ENCODE measurements around the gene MISP. TPM values are rescaled to one million over a fixed set of nuclear protein-coding genes. Genes with fewer than 3 reads are reported as not detected.

MISP gene
- total and polyA plus RNA-seq, 2 of the 13 experiments (the other 11 are each of a cell fraction or from before 2014, with no cell fraction given) = 0.67 to 1.3 TPM

- TF ChIP-seq ZNF589 (CRISPR knock-in tag; conservative IDR thresholded peaks at IDR 0.05) (0 out of 2 replicates have a peak, but pooled peaks have one; percentile 8), ZNF33A (CRISPR knock-in tag; IDR thresholded peaks at IDR 0.05; ENCODE audit: borderline replicate concordance) (no peak), LCORL (IDR thresholded peaks at IDR 0.05) (no peak), LCORL (CRISPR knock-in tag; IDR thresholded peaks at IDR 0.05) (no peak), ZNF558 (CRISPR knock-in tag; IDR thresholded peaks at IDR 0.05; ENCODE audit: borderline replicate concordance) (no peak), ISL2 (CRISPR knock-in tag; IDR thresholded peaks at IDR 0.05) (no peak), ZNF614 (CRISPR knock-in tag; IDR thresholded peaks at IDR 0.05; ENCODE audit: borderline replicate concordance) (no peak), ZNF800 (CRISPR knock-in tag; IDR thresholded peaks at IDR 0.05) (no peak), ZMYM3 (CRISPR knock-in tag; IDR thresholded peaks at IDR 0.05) (no peak), UBTF (CRISPR knock-in tag; IDR thresholded peaks at IDR 0.05) (no peak), NR0B2 (CRISPR knock-in tag; IDR thresholded peaks at IDR 0.05) (no peak)
- TF ChIP-seq, protein P1, sequence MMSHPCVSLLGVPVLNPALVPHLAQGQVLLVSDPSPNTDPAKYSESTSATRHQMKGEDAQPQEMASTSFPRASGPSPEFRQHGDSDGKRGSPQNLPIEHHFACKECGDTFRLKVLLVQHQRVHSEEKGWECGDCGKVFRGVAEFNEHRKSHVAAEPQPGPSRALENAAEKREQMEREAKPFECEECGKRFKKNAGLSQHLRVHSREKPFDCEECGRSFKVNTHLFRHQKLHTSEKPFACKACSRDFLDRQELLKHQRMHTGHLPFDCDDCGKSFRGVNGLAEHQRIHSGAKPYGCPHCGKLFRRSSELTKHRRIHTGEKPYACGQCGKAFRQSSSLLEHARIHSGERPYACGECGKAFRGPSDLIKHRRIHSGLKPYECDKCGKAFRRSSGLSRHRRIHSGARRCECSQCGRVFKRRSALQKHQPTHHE (CRISPR knock-in tag; IDR thresholded peaks at IDR 0.05; ENCODE audit: borderline replicate concordance) = no peak
- TF ChIP-seq, protein P2, sequence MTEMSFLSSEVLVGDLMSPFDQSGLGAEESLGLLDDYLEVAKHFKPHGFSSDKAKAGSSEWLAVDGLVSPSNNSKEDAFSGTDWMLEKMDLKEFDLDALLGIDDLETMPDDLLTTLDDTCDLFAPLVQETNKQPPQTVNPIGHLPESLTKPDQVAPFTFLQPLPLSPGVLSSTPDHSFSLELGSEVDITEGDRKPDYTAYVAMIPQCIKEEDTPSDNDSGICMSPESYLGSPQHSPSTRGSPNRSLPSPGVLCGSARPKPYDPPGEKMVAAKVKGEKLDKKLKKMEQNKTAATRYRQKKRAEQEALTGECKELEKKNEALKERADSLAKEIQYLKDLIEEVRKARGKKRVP (CRISPR knock-in tag; IDR thresholded peaks at IDR 0.05) = no peak
- TF ChIP-seq, protein P3, sequence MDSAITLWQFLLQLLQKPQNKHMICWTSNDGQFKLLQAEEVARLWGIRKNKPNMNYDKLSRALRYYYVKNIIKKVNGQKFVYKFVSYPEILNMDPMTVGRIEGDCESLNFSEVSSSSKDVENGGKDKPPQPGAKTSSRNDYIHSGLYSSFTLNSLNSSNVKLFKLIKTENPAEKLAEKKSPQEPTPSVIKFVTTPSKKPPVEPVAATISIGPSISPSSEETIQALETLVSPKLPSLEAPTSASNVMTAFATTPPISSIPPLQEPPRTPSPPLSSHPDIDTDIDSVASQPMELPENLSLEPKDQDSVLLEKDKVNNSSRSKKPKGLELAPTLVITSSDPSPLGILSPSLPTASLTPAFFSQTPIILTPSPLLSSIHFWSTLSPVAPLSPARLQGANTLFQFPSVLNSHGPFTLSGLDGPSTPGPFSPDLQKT (CRISPR knock-in tag; IDR thresholded peaks at IDR 0.05; ENCODE audit: borderline replicate concordance) = no peak
- TF ChIP-seq, protein P4, sequence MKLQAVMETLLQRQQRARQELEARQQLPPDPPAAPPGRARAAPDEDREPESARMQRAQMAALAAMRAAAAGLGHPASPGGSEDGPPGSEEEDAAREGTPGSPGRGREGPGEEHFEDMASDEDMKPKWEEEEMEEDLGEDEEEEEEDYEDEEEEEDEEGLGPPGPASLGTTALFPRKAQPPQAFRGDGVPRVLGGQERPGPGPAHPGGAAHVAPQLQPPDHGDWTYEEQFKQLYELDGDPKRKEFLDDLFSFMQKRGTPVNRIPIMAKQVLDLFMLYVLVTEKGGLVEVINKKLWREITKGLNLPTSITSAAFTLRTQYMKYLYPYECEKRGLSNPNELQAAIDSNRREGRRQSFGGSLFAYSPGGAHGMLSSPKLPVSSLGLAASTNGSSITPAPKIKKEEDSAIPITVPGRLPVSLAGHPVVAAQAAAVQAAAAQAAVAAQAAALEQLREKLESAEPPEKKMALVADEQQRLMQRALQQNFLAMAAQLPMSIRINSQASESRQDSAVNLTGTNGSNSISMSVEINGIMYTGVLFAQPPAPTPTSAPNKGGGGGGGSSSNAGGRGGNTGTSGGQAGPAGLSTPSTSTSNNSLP (IDR thresholded peaks at IDR 0.05; ENCODE audit: low read depth, low read length) = no peak
- TF ChIP-seq, protein P5, sequence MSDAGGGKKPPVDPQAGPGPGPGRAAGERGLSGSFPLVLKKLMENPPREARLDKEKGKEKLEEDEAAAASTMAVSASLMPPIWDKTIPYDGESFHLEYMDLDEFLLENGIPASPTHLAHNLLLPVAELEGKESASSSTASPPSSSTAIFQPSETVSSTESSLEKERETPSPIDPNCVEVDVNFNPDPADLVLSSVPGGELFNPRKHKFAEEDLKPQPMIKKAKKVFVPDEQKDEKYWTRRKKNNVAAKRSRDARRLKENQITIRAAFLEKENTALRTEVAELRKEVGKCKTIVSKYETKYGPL (CRISPR knock-in tag; IDR thresholded peaks at IDR 0.05) = no peak
Observed at GRCh38 chr19:782878-783668, 32.2 kb downstream of the MISP start (continued).

Measured in HepG2 (cell line).